HepG2 (cell line): ENCODE results near the gene PTPRU. TPM values are rescaled to one million over a fixed set of nuclear protein-coding genes. Genes with fewer than 3 reads are reported as not detected.

Experiments used
- ASH2L ChIP-seq: fragments of 300-600, 200-600 bp; sonication (generic); IDR thresholded peaks from 2 replicates; pipeline ENCODE4 v1.7.0; 2017; ENCODE audit warnings: low read depth, mild to moderate bottlenecking, moderate library complexity, mixed read lengths, low read length; ENCODE audit not compliant: insufficient read length
- CENPT ChIP-seq: sonication (generic); formaldehyde crosslinking; IDR thresholded peaks from 2 replicates; pipeline ENCODE4 v1.8.0; 2022; ENCODE audit warnings: low read depth, mild to moderate bottlenecking, moderate library complexity, missing genetic modification reagents
- DMAP1 ChIP-seq: IDR thresholded peaks from 2 replicates; pipeline ENCODE4 v1.6.1; 2016
- FOSL2 ChIP-seq: sonication (generic); formaldehyde crosslinking; IDR thresholded peaks from 2 replicates; pipeline ENCODE4 v1.4.0; 2020; ENCODE audit warnings: missing genetic modification reagents
- HNRNPL ChIP-seq: fragments of 200-400 bp; formaldehyde crosslinking; IDR thresholded peaks from 2 replicates; pipeline ENCODE4 v1.6.1; 2017; ENCODE audit warnings: mild to moderate bottlenecking, low read depth, low read length
- HOXA5 ChIP-seq: sonication (generic); formaldehyde crosslinking; IDR thresholded peaks from 2 replicates; pipeline ENCODE4 v1.4.0; 2020; ENCODE audit warnings: missing genetic modification reagents
- IRX3 ChIP-seq: sonication (generic); formaldehyde crosslinking; IDR thresholded peaks from 2 replicates; pipeline ENCODE4 v1.8.1; 2023; ENCODE audit warnings: mild to moderate bottlenecking, low read depth, missing genetic modification reagents, borderline replicate concordance
- KLF11 ChIP-seq: IDR thresholded peaks from 2 replicates; pipeline ENCODE4 v1.6.1; 2016; ENCODE audit warnings: missing compliant biosample characterization
- KLF13 ChIP-seq: sonication (generic); formaldehyde crosslinking; IDR thresholded peaks from 2 replicates; pipeline ENCODE4 v1.4.0; 2020; ENCODE audit warnings: mild to moderate bottlenecking, missing genetic modification reagents
- KLF16 ChIP-seq, 2 experiments: sonication (generic) in 1 of 2; formaldehyde crosslinking in 1 of 2; IDR thresholded peaks; 2 replicates each; pipeline versions ENCODE4 v1.6.1 to v1.8.0; 2016 to 2023; ENCODE audit warnings: missing genetic modification reagents in 2 of 2, missing compliant biosample characterization in 1 of 2
- LRRFIP1 ChIP-seq: sonication (generic); formaldehyde crosslinking; conservative IDR thresholded peaks from 2 replicates; pipeline ENCODE4 v1.4.0; 2020; ENCODE audit warnings: missing genetic modification reagents
- SMYD3 ChIP-seq: sonication (generic); formaldehyde crosslinking; IDR thresholded peaks from 2 replicates; pipeline ENCODE4 v1.8.1; 2023; ENCODE audit warnings: mild to moderate bottlenecking, missing genetic modification reagents
- USF2 ChIP-seq, 2 experiments: sonication (generic) in 1 of 2; formaldehyde crosslinking in 1 of 2; IDR thresholded peaks; 2 replicates each; pipeline versions ENCODE4 v1.5.1 to v1.6.1; 2011 to 2020; ENCODE audit warnings: borderline replicate concordance in 1 of 2, low read depth in 1 of 2, low read length in 1 of 2, mild to moderate bottlenecking in 1 of 2, missing genetic modification reagents in 1 of 2, moderate library complexity in 1 of 2
- YEATS4 ChIP-seq: sonication (generic); formaldehyde crosslinking; IDR thresholded peaks from 2 replicates; pipeline ENCODE4 v1.4.0; 2020; ENCODE audit warnings: missing genetic modification reagents, borderline replicate concordance
- ZFY ChIP-seq: sonication (generic); formaldehyde crosslinking; IDR thresholded peaks from 2 replicates; pipeline ENCODE4 v1.4.0; 2020; ENCODE audit warnings: missing genetic modification reagents
- ZNF230 ChIP-seq: sonication (generic); formaldehyde crosslinking; IDR thresholded peaks from 2 replicates; pipeline ENCODE4 v1.4.0; 2020; ENCODE audit warnings: mild to moderate bottlenecking, missing genetic modification reagents
- ZNF431 ChIP-seq: sonication (generic); formaldehyde crosslinking; IDR thresholded peaks from 2 replicates; pipeline ENCODE4 v1.9.0; 2022; ENCODE audit warnings: missing genetic modification reagents, low read depth, mild to moderate bottlenecking, borderline replicate concordance
- ZNF646 ChIP-seq: sonication (generic); formaldehyde crosslinking; IDR thresholded peaks from 2 replicates; pipeline ENCODE4 v1.9.0; 2021; ENCODE audit warnings: mild to moderate bottlenecking, missing genetic modification reagents
- ZNF720 ChIP-seq: sonication (generic); formaldehyde crosslinking; IDR thresholded peaks from 2 replicates; pipeline ENCODE4 v1.4.0; 2020; ENCODE audit warnings: missing genetic modification reagents
- ZNF749 ChIP-seq: sonication (generic); formaldehyde crosslinking; IDR thresholded peaks from 2 replicates; pipeline ENCODE4 v1.8.0; 2022; ENCODE audit warnings: mild to moderate bottlenecking, missing genetic modification reagents, moderate library complexity, borderline replicate concordance
- polyA plus RNA-seq, 8 experiments: library from polyadenylated mRNA; depleted of rRNA in 3 of 8; stranded (reverse) in 7 of 8; unstranded in 1 of 8; fragments of >200 nt; fragmentation: Illumina TruSeq in 4 of 8; extraction: Trizol in 4 of 8; gene quantifications; 2 replicates each; pipeline versions ENCODE4 v1.2.1 to v1.2.3, GENCODE V29; 2011 to 2016; ENCODE audit warnings: low read depth in 4 of 8, missing spikeins in 1 of 8, mixed read lengths in 1 of 8; ENCODE audit not compliant: insufficient read depth in 1 of 8
- total RNA-seq, 5 experiments: library from RNA; depleted of rRNA; stranded (reverse); fragments of >200 nt; fragmentation: Illumina TruSeq; extraction: Trizol; gene quantifications; 2 replicates each; pipeline ENCODE4 v1.2.3, GENCODE V29; 2016; ENCODE audit warnings: low read depth in 1 of 5

Gene PTPRU
- total and polyA plus RNA-seq, 2 of the 13 experiments (the other 11 are each of a cell fraction or from before 2014, with no cell fraction given): 21.6 to 22.3 TPM

- no peak for TF ChIP-seq ZFY
- TF ChIP-seq FOSL2: no peak
- no peak for TF ChIP-seq KLF16 (CRISPR knock-in tag; IDR thresholded peaks at IDR 0.05)
- 0 out of 2 replicates have a peak, but pooled peaks have one; percentile 61 for TF ChIP-seq IRX3
- TF ChIP-seq ZNF230 (CRISPR knock-in tag): no peak
- TF ChIP-seq ZNF431 (CRISPR knock-in tag): no peak
- no peak; the same call in 1 of the 2 replicates for TF ChIP-seq DMAP1 (CRISPR knock-in tag)
- TF ChIP-seq YEATS4 (CRISPR knock-in tag): no peak
- peak; percentile 100 for TF ChIP-seq ZNF646 (CRISPR knock-in tag)
- TF ChIP-seq HOXA5: no peak
- TF ChIP-seq USF2 (IDR thresholded peaks at IDR 0.05; ENCODE audit: low read depth, low read length): no peak
- no peak for TF ChIP-seq USF2 (CRISPR knock-in tag; IDR thresholded peaks at IDR 0.05; ENCODE audit: borderline replicate concordance)
- no peak for TF ChIP-seq CENPT (CRISPR knock-in tag)
- TF ChIP-seq ZNF749 (CRISPR knock-in tag): no peak
- TF ChIP-seq LRRFIP1 (CRISPR knock-in tag): no peak
- no peak for TF ChIP-seq HNRNPL
- no peak for TF ChIP-seq KLF13 (CRISPR knock-in tag)
- TF ChIP-seq ASH2L: peak; percentile 46
- no peak for TF ChIP-seq SMYD3
- TF ChIP-seq ZNF720 (CRISPR knock-in tag): no peak
- TF ChIP-seq KLF11 (CRISPR knock-in tag): no peak
Measured at GRCh38 chr1:29236712-29237128, 398 bp downstream of the PTPRU start (continued).
